Measurements from ENCODE around the gene UTP3.
"Not testable (repeated sequence)": the region's sequence is repeated elsewhere in the genome, so short reads cannot be mapped to it uniquely, and the experiment has no call there.

UTP3 gene

GRCh38 chr4:70687821-70688794, at the start of gene UTP3:
TSS of gene UTP3 (plus strand) at chr4:70688532. CDS start at chr4:70688678, 146 bp downstream.
- peak; percentile 94 for DNase-seq (ENCODE audit: low spot score)

- no peak for DNase-seq (ENCODE audit: low spot score)
Measured at GRCh38 chr4:70640192-70640591, 48.1 kb upstream of the UTP3 start.

GRCh38 chr4:70650741-70651140, 37.6 kb upstream of the UTP3 start:
- not testable (repeated sequence) for DNase-seq (ENCODE audit: low spot score)

- DNase-seq (ENCODE audit: low spot score) = peak; percentile 57
Measured at GRCh38 chr4:70651864-70652506, 36.3 kb upstream of the UTP3 start.

- DNase-seq (ENCODE audit: low spot score) = peak; percentile 55
Measured at GRCh38 chr4:70654605-70655011, 33.7 kb upstream of the UTP3 start.

GRCh38 chr4:70657326-70657725, 31.0 kb upstream of the UTP3 start:
- no peak for DNase-seq (ENCODE audit: low spot score)

GRCh38 chr4:70658418-70658817, 29.9 kb upstream of the UTP3 start:
- no peak for DNase-seq (ENCODE audit: low spot score)

GRCh38 chr4:70660106-70660505, 28.2 kb upstream of the UTP3 start:
- DNase-seq (ENCODE audit: low spot score) = no peak

- DNase-seq (ENCODE audit: low spot score) = not testable (repeated sequence)
Measured at GRCh38 chr4:70661309-70661922, 26.9 kb upstream of the UTP3 start.

GRCh38 chr4:70666369-70666768, 22.0 kb upstream of the UTP3 start, which contains the start of gene JCHAIN:
TSS of gene JCHAIN (minus strand) at chr4:70666508. CDS start at chr4:70666490, 18 bp downstream.
- no peak for DNase-seq (ENCODE audit: low spot score)

GRCh38 chr4:70667740-70668535, 20.4 kb upstream of the UTP3 start:
- no peak for DNase-seq (ENCODE audit: low spot score)

- DNase-seq (ENCODE audit: low spot score) = no peak
Measured at GRCh38 chr4:70670332-70671014, 17.9 kb upstream of the UTP3 start.

- no peak for DNase-seq (ENCODE audit: low spot score)
Measured at GRCh38 chr4:70671091-70671490, 17.2 kb upstream of the UTP3 start.

- no peak for DNase-seq (ENCODE audit: low spot score)
Measured at GRCh38 chr4:70674191-70674590, 14.1 kb upstream of the UTP3 start.

GRCh38 chr4:70674731-70675130, 13.6 kb upstream of the UTP3 start:
- no peak for DNase-seq (ENCODE audit: low spot score)

- no peak for DNase-seq (ENCODE audit: low spot score)
Measured at GRCh38 chr4:70676554-70677090, 11.7 kb upstream of the UTP3 start.

- no peak for DNase-seq (ENCODE audit: low spot score)
Measured at GRCh38 chr4:70678383-70678999, 9.8 kb upstream of the UTP3 start.

GRCh38 chr4:70680934-70681333, 7.4 kb upstream of the UTP3 start:
- DNase-seq (ENCODE audit: low spot score) = no peak

- no peak for DNase-seq (ENCODE audit: low spot score)
Measured at GRCh38 chr4:70681704-70682103, 6.6 kb upstream of the UTP3 start.

GRCh38 chr4:70682142-70682541, 6.2 kb upstream of the UTP3 start:
- not testable (repeated sequence) for DNase-seq (ENCODE audit: low spot score)

Data from hematopoietic multipotent progenitor cell treated with erythropoietin and hydrocortisone succinate and interleukin-3 and kit ligand, for 17 days (in vitro differentiated cells).